GM18520 (cell line): ENCODE measurements around the gene CARD19.

Experiments used
- ATAC-seq: cut with Tn5 transposase; IDR thresholded peaks from one replicate; pipeline ENCODE4 v1.9.1; 2021; ENCODE audit not compliant: unreplicated experiment

The CARD19 gene, protein sequence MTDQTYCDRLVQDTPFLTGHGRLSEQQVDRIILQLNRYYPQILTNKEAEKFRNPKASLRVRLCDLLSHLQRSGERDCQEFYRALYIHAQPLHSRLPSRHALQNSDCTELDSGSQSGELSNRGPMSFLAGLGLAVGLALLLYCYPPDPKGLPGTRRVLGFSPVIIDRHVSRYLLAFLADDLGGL

DNA sequence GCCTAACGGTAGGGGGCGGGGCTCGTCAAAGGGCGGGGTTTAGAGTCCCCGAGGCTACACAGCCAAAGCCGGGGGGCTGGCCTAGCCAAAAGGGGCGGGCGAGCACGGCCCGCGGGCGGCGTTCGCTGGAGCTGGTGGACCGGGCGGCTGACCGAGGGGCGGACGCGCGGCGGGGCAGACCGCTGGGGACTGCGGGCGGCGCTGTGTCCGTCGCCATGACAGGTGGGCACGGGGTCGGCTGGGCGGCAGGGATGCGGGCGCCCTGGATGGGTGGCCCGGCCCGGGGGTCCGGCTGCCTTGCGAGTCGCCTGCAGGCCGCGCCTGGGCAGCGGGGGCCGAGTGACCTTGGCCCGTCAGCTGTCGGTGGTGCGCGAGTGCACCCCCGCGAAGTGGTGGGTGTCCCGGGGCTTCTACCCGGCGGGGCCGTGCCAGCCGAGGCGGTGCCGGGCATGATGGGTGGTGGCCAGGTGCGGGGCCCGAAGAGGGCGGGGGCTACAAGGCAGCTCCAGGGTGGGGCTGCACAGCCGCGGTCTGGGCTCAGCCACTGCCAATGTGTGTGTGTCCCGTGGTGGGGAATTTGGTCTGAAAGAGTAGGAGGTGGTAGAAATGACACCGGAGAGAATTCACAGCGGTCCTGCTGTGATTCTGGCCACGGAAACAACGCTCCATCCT, at the start of gene CARD19:
CARD19 (plus strand) TSS at position 87 of the 672 bp plus-strand sequence; CDS start at position 216, 129 bp downstream.
- ATAC-seq, result peak; percentile 25

DNA sequence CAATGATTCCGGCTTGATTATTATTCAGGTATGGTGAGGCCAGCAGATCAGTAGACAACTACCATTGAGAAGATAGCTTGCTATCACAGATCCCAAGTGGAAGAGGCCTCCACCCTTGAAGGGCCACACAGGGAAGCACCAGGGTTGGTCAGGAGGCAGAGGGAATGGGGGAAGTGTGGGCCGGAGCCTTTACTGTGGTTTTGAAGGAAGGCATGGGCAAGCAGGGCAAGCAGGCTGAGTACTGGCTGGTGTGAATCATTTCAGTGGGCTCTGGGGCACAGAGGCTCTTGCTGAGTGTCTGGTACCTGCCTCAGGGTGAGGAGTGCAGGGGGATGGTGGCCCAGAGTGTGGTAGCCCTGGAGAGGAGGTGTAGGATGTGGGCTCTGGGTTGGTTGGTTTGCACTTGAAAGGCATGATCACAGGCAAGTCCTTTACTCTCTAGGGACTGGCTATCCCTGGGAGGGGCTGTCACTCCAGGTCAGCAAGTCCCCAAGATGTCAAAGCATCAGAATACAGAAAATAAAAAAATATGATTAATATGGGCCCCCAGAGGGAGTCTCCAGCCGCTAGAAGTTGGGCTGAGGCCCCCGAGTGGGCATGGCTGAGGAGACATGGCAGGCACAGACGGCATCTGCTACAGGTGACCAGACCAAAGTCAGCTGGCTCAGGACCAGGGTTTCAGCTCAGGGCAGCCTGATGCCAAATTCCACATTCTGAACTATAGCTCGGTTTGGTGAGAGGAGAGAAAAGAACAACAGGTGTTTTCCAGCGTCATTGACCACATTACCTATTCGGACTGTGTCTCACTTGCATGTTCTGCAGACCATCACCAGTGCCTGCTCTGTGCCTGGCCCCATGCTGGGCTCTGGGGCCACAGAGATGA, 47.2 kb upstream of the CARD19 start:
- no peak for ATAC-seq

DNA sequence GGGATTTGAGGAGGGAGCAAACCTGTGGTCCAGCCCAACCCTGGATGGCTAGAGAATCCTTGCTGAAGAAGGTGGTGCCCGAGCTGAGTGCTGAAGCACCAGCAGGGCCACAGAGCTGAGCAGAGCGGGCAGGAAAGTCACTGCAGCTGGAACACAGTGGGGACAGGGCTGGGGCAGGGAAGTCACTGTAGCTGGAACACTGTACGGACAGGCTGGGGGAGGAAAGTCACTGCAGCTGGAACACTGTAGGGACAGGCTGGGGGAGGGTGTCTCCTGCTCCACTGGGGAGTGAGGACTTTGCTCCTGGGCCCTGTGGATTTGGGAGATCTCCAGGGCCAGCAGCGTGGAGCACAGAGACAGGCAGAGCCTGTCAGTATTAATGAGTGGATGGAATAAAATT, 46.5 kb upstream of the CARD19 start:
- no peak for ATAC-seq

DNA sequence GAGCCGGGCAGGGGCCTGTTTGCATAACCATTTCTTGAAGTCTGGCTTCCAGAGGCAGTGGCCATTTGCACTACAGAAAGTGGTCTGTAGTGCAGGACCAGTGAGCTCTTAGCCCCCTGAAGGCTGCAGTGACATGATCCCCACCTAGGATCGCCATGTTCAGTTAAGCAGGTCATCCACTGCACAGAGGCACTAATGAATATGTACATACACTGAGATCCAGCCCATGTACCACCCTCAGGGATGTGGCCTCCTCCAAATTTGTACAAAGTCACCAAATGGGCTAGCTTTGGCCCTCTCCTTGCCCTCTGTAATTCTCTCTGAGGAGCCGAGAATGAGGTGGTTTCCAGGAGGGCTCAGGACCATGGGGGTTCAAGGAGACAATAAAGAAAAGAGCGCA, 45.8 kb upstream of the CARD19 start:
- no peak for ATAC-seq

DNA sequence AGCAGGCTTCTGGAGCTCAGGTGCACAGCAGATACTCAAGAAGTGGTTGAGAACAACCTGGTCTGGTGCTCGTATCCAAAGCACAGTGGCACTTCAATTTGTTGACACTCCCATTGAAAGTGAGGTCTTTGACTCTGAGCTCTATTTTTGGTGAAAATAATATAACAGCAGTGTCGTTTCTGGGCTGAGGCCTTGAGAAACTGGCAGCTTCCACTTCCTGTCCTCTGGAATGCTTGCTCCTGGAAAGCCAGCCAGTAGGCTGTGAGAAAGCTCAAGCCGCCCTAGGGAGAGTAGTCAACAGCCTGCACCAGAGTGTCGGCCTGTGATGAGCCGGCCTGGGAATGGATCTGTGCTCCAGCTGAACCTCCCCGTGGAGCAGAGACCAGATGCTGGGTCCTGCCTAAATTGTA, 44.3 kb upstream of the CARD19 start:
- ATAC-seq, result no peak

DNA sequence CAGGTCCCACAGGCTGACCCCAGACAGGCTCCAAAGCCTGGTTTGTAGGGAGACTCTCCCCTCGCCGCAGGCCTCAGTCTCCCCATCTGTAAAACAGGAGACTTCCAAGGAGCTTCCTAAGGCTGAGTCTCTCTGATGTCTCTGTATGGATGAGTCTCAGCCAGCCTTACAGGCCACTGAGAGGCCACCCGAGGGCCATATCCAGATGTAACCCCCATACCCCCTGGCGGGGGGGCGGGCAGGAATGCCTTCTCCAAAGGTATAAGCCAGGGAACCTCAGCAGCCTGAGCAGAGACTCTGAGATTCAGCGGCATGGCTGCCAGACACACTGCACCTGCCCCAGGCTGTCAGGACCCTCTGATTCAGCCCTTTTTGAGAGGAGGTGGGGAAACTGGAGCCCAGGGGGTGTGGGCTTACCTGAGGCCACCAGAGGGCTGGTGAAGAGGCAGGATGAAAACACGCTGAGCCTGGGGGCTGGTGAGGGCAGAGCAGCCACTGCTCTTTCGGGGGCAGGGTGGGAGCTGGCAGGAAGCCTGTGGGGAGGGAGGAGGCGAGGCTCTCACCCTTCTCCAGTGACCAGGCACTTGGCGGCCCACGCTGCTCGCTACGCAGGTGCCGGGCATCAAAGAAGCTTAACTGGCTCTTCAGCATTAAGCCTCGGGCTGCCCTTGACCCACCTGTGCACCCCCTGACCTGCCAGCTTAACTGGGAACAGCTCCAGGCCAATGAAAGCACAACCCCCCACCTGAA, 43.1 kb upstream of the CARD19 start:
- ATAC-seq, result no peak

DNA sequence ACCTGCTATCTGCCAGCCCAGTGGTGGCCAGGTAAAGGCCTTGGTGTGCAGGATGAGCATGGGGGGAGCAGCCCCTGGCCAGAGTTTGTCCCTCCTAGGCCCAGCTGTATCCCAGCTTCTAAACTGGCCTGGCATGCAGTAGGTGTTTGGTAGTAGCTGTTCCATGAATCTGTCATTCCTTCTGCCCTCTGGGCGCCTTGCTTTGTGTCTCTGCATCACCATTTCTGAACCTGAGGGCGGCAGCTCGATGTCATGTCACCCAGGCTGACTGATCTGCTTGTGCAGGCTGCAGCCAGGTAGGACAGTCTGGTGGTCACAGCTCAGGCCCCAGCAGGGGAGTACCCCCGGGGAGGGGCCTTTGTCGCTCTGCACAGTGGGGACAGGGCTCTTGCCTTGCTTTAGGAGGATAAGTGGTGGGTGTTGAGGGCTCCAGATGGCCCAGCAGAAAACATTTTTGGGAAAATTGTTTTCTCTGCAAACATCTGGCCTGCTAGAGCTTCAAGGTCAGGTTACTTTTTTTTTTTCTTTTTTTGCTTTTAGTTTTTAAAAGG, 42.2 kb upstream of the CARD19 start:
- no peak for ATAC-seq

DNA sequence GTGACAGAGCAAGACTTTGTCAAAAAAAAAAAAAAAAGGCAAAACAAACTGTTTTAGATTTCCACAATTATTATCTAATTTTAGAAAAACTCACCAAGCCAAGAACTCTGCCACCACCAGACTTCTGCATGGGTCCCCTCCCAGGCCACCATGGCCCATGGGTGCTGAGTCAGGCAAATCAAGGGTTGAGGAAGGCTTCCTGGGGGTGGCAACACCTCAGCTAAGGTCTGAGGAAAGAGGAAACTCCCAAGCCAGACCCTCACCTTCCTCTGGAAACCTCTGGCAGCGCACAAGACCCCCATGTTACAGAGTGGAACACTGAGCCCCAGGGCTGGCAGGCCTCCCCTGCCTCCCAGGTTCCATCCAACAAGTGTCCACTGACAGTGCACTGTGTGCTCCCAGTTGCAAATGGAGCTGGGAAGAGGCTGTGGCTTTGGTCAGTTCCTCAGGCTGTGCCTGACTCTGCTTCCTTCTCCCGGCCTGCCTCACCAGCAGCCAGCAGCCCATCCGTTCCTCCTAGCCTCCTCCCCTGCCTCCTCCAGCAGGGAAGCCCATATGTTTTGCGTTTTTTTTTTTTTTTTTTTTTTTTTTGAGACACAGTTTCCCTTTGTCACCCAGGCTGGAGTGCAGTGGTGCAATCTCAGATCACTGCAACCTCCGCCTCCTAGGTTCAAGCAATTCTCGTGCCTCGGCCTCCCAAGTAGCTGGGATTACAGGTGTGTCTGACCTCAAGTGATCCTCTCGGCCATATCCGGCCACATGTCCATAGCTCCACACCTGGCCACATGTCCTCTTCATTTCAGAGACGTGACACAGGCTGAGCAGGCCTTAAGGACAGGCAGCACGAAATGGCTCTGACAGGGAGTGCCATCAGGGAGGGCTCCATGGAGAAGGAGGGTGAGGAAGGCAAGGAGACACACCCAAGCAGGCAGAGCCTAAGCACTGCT, 41.0 kb upstream of the CARD19 start:
- ATAC-seq, result no peak

DNA sequence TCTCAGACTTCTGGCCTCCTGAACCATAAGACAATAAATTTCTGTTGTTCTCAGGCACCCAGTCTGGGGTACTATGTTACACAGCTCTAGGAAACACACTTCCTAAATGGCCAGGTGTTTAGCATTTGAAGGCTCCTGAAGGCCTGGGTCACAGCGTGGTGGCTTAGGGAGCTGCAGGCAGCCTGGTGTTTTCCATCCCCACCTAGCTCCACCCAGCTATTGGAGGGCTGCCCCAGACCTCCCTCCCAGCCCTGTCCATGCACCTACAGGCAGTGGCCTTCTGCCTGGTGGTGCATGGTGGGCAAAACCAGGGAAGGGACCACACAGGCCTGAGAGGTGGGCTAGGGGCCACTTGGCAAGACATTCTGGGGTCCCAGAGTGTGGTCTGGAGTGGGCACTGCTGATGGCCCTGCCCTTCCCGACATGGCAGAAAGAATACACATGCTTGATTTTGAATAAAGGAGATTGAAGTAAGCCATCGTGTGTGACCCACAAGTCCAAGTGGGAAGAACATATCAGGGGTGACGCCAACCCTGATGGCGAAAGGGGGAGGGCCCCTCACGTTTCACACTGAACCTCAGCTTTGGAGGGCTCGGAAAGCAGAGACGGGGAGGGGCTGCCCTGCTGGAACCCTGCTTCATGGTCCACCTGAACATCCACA, 38.8 kb upstream of the CARD19 start:
- no peak for ATAC-seq

DNA sequence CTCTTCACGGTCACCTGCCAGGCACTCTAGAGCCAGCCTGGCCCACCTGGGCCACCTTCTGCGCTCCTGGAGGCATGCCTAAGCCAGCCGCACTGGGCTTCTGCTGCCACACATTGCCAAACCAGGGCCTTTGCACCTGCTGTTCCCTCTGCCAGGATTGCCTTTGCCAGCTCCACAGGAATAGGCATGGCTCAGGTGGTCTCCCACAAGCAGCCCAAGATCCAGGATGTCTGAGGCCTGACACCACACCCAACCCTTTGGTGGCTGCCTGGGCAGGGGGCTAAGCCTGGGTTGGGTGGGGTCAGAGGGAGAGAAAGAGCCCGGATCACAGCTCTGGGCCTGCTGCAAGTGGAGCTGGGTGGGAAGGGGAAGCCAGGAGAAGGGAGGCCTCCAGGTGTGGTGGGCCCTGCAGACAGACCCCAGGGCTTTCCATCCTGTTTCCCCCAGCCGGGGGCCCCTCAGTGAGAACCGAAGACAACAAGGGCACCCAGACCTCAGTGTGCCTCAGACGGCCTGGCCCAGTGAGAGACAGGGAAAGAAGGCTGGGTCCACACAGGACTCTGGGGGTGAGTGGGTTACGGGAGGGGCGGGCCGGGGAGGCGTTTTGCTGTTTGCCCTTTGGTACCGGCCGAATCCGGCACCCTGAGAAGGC, 38.2 kb upstream of the CARD19 start:
- ATAC-seq, result no peak

DNA sequence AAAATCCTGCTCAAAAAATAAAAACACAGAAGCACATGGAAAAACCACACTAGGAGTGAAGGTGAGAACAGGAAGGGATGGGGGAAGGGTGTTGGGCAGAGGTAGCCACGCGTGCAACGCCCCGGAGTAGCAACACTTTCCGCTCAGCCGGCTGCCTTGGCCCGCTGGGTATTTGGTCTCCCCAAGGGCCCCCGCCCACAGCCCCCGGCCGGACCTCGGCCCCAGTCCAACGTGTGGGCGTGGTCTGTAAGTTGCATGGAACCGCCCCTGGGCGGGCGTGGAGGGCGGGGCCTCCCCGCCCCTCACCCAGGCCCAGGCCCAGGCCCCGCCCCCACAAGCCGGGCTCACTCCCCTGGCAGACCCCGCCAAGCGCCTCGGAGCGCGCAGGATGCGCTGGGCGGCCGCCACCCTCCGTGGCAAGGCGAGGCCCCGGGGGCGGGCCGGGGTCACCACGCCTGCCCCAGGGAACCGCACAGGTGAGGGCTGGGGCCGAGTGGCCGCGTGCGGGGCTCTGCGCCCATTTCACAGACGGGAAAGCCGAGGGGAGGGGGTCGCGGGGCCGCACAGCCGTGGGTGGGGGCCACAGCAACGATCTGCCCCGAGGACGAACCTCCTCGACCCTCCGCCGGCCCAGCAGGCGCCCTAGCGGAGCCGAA, 37.5 kb upstream of the CARD19 start, which contains the start of gene SUSD3:
SUSD3 (plus strand) TSS at position 347 of the 656 bp plus-strand sequence; CDS start at position 389, 42 bp downstream.
- ATAC-seq, result no peak

DNA sequence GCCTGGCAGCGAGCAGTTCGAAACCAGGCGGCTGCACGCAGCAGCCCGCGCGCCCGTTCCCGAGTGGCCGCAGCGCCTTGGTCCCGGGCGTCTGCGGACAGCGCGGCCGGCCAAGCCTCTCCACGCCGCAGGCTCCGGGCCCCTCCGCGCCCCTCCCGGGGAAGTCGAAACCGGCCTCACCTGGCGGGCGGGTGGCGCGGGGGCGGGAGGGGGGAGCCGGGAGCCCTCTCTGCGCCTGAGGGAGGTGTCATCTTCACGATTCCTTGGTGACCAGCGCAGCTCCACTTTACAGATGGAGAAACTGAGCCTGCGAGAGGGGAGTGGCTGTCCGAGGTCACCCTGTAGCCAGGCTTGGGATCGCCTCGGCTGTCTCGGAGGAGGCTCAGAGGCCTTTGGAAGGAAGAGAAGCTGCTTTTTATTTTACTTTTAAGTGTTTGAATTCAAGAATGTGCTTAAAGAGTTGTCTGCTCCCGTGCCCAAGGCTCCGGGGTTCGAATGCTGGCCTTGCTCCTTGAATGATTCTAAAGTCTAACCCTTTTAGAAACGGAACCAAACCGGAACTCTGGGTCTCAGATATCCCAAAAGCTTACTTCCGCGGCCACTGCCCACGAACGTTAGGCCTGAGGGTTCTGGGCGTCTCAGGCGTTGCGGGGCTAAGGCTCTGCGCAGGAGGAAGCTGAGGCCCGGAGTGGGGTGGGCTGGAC, 36.9 kb upstream of the CARD19 start:
- ATAC-seq, result no peak

DNA sequence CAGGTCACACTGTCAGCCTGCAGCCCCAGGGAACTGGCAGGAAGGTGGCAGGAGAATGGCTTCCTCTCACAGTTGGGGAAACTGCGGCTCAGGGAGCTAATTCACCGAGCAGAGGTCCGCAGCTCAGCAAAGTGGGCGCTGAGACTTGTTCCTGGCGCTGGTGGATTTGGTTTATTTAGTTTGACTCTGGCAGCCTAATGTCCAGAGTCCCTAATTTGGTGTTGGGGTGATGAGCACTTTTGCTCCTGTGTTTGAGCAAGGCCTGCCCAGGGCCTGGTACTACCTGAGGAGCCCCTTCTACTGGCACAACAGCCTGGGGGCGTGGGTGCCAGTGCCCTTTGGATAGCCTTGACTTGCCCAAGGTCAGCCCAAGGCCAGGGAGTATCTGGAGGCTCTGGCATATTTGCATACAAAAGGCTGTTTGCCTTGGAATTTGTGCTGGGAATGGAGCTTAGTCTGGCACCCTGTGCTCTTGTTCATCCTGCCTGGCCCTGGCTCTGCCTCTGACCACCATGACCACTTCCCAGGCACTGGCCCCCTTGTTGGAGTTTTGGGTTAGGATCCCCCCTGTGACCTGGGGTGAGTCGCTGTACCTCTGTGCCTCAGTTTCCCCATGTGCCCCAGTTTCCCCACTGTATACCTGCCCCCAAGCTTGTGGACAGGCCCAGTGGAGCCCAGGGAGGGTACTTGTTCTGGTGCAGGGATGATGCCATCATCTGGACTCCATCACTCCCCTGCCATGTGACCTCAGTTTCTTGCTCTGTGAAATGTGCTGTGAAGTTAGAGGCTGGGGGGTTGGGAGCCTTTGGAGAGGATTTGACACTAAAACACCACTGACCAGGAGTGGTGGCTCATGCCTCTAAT, 36.1 kb upstream of the CARD19 start:
- no peak for ATAC-seq

DNA sequence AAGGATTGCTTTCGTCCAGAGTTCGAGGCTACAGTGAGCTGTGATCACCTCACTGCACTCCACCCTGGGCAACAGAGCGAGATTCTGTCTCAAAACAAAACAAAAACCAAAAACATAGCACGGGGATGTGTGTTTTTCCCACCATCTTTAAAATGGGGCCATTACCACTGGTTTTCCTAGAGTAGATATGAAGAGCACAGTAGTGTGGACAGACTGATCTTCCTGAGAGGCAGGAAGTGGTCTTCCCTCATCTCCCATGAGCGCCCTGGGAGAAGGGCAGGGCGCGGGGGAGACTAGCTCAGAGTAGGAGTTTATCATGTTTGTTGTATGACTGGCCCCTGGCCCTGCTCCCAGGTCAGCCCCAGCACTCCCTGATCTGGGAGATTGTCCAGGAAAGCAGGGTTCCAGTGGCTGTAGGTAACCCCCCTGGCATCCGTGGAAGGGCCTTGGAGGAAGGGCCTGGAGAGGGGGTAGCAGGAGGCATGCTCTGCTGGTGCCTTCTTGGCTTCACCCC, 35.2 kb upstream of the CARD19 start:
- ATAC-seq, result no peak

DNA sequence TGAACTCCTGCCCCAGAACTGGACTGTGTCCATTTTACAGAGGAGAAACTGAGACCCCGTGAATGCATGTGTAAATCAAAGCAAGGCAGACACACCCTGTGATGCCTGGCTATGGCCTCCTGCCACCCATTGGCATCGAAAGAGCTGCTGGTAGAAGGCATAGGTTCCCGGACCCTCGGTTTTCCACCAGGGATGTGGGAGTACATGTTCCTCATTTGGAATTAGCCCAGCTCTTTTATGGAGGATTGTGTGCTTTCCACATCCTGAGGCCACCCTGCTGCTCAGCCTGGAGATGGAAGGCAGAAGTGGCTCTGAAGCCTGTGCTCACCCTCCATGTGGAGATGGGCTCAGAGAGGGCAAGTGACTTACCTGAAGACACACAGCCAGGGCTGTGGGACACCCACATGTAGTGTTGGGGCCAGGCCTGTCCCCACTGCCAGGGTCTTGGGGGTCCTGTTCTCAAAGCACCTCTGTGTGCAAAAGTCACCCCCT, 34.7 kb upstream of the CARD19 start:
- ATAC-seq, result no peak
